Measurements from ENCODE around the gene NCAPH2.

GRCh38 chr22:50489363-50490243 lies 18.4 kb upstream of the NCAPH2 start:
- TF ChIP-seq CTCF (IDR thresholded peaks at IDR 0.05) (no peak), POLR2A (IDR thresholded peaks at IDR 0.05) (no peak)
